CMK (cell line): Measurements from ENCODE around the gene NLGN3.

Experiments
- DNase-seq: peaks from one replicate; pipeline ENCODE4 v3.0.0-alpha.2; 2010; ENCODE audit warnings: low read depth

NLGN3 gene

DNA sequence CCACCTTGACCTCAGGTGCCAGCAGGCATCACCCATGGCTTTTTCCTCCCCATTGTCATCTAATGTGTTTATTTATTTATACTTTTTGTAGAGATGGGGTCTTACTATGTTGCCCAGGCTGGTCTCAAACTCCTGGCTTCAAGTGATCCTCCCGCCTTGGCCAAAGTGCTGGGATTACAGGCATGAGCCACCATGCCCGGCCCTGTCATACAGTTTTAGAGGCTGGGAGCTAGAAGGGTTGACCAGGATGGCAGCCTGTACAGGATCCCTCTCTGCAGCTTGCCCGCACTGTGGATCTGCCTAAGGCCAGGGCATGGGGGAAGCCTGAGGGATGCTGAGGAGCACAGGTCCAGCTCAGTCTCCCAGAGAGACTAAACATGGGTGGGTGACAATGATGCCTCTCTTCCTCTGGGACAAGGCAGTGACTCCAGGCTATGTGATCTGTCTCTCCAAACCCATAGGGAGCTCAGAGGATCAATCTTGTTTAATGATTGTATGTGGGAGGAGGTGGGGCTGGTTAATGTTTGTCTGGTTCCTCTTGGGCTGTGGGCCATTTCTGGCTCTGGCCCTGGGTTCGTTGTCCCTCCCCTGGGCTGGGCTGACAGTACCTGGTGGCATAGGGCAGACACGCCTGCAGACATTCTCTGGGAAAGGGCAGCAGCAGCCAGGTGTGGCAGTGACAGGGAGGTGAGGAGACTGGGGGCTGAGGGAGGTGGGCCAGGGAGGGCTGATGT lies 70.1 kb downstream of the NLGN3 start:
- no peak for DNase-seq

DNA sequence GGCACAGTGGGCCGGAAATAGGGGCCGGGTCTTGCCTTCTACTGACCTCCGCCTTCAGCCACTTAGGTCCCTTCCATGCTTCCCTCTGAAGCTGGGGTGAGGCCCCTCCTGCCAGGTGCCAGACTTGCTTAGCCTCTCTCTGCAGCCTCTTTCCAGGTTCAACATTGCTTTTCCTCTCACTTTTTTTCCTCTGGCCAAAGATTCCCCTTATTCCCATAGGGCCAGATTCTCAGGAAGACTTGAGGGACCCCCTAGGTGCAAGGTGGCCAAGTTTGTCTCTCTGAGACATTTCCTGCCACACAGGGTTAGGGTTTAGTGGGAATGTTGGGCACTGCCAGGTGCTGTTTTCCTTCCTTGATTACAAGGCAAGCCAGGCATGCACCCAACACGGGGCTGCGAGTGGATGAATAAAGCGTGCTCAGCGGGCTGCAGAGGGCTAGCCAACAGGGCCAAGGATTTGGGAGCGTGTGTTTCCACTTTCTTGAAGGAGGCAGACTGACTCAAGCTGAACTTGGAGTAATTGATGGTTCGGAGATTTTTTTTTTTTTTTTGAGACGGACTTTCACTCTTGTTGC lies 70.8 kb downstream of the NLGN3 start:
- DNase-seq = no peak

DNA sequence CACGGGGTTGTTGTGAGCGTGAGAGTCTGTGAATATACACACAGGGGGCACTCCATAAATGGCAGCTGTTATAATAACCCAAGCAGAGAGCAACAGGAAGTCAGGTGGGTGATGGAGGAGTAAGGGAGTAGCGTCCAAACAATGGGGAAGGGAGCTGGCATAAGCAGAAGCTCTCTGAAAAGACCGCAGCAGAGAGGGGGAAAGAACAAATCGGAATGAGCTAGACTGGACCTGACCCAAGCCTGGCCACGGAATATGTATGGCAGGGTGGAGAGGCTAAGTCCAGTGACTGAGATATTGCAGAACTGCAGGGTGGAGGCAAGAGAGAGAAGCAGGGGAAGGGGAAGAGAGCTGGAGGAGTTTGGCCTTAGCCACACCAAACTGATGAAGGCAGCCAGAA lies 71.8 kb downstream of the NLGN3 start:
- DNase-seq = no peak

DNA sequence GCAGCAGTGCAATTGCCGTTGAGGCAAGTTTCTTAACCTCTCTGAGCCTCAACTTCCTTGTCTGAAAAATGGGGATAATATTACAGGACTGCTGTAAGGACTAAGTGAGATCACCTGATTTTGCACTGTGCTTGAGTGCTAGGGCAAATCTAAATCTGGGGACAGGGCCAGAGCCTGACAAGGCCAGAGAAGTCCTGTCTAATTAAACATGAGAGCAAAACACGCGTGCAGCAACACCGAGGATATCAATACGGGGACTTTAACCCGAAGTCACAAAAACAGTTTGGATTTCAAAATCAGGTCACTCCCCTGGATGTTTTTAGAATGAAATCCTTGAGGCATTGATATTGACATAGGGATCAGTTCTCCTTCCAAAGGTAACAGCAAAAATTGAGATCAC lies 72.7 kb downstream of the NLGN3 start:
- DNase-seq = no peak
